ENCODE measurements around the gene ICE1.

Gene ICE1

GRCh38 chr5:5524327-5524726 lies 101.8 kb downstream of the ICE1 start:
- POLR2A ChIA-PET (ENCODE audit: low non-redundant PET), result no interaction called here
- CTCF ChIA-PET, result interaction anchor here (0.7 kb wide), 1 partner anchor 84 kb away, joined by 3 read pairs; no protein-coding TSS in a partner anchor
- H3K27ac ChIP-seq, result no peak overlapping the region
- DNase-seq (ENCODE audit: low spot score), result no peak
- TF ChIP-seq, protein P1, sequence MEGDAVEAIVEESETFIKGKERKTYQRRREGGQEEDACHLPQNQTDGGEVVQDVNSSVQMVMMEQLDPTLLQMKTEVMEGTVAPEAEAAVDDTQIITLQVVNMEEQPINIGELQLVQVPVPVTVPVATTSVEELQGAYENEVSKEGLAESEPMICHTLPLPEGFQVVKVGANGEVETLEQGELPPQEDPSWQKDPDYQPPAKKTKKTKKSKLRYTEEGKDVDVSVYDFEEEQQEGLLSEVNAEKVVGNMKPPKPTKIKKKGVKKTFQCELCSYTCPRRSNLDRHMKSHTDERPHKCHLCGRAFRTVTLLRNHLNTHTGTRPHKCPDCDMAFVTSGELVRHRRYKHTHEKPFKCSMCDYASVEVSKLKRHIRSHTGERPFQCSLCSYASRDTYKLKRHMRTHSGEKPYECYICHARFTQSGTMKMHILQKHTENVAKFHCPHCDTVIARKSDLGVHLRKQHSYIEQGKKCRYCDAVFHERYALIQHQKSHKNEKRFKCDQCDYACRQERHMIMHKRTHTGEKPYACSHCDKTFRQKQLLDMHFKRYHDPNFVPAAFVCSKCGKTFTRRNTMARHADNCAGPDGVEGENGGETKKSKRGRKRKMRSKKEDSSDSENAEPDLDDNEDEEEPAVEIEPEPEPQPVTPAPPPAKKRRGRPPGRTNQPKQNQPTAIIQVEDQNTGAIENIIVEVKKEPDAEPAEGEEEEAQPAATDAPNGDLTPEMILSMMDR (conservative IDR thresholded peaks at IDR 0.05; ENCODE audit: low read depth), result no peak

DNA sequence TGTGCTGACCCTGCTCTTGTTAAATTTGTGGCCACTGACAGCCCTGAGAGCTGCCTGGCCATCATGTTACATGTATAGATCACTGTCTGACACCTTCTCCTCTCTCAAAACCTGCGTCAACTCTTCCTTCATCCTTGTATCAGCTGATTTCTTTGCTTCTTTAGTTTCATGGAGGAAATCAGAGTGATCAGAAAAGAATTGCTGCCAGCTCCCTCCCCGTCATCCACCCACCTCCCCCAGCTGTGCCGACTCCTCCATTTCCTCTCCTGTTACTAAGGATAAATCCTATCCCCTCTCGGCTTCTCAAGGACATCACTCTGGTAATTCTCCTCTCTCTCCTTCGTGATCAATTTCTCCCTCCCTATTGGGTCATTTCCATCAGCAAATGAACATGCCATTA lies 108.9 kb downstream of the ICE1 start:
- ChIA-PET POLR2A (ENCODE audit: low non-redundant PET) (no interaction called here), CTCF (interaction anchor here (0.9 kb wide), 1 partner anchor 34 kb away, joined by 4 read pairs; no protein-coding TSS in a partner anchor)
- TF ChIP-seq, protein P1 (conservative IDR thresholded peaks at IDR 0.05; ENCODE audit: low read depth), result no peak
- no peak overlapping the region for H3K27ac ChIP-seq
- DNase-seq (ENCODE audit: low spot score), result no peak

DNA sequence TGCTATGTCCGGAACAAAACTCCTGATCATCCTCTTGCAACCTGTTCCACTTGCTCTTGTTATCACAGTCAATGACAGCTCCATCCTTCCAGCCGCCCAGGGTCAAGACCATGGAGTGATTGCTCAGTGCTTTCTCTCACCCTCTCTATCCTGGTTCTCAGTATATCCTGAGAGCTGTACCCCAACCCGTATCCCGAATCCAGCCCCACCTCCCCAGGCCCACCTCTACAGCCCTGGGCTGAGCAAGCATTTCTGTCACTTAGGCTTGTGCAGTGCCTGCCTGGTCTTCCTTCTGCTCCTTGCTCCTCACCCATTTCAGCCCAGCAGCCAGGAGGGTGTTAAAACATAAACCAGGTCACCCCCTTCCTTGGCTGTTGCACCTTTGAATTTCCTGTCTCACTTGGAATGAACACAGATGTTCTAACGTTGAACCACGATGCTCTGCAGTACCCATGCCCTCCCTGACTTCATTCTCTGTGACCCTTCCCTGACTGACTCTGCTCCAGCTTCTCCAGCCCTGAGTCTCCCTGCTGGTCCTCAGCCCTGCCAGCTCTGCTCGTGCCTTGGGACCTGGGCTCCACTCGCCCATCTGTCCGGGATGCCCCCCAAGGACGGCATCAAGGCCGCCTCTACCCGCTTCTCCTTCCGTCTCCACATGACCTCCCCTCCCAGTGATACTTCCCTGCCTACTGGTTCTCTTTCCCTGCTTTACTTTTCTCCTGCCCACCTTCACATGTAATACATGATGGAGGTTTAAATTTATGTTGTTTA lies 110.0 kb downstream of the ICE1 start:
- CTCF ChIA-PET, result interaction anchor here (0.9 kb wide), 1 partner anchor 35 kb away, joined by 4 read pairs; no protein-coding TSS in a partner anchor
- no peak overlapping the region for H3K27ac ChIP-seq
- no peak for DNase-seq (ENCODE audit: low spot score)
- TF ChIP-seq, protein P1 (conservative IDR thresholded peaks at IDR 0.05; ENCODE audit: low read depth), result no peak
- POLR2A ChIA-PET (ENCODE audit: low non-redundant PET), result no interaction called here

GRCh38 chr5:5533927-5534326 lies 111.5 kb downstream of the ICE1 start:
- CTCF ChIA-PET, result interaction anchor here (0.6 kb wide), 1 partner anchor 85 kb away, joined by 3 read pairs; no protein-coding TSS in a partner anchor
- TF ChIP-seq, protein P1 (conservative IDR thresholded peaks at IDR 0.05; ENCODE audit: low read depth), result no peak
- no peak overlapping the region for H3K27ac ChIP-seq
- POLR2A ChIA-PET (ENCODE audit: low non-redundant PET), result no interaction called here
- DNase-seq (ENCODE audit: low spot score), result no peak

- TF ChIP-seq, protein P1 (conservative IDR thresholded peaks at IDR 0.05; ENCODE audit: low read depth), result no peak
- ChIA-PET CTCF (interaction anchor here (0.6 to 0.7 kb wide), 2 partner anchors 84 to 1531 kb away, joined by 3 read pairs; no protein-coding TSS in a partner anchor), POLR2A (ENCODE audit: low non-redundant PET) (no interaction called here)
- no peak overlapping the region for H3K27ac ChIP-seq
- DNase-seq (ENCODE audit: low spot score), result no peak
These were observed 111.9 kb downstream of the ICE1 start for GRCh38 chr5:5534333-5534732.

GRCh38 chr5:5536871-5537270 lies 114.4 kb downstream of the ICE1 start:
- no peak overlapping the region for H3K27ac ChIP-seq
- no peak for DNase-seq (ENCODE audit: low spot score)
- TF ChIP-seq, protein P1 (conservative IDR thresholded peaks at IDR 0.05; ENCODE audit: low read depth), result no peak
- ChIA-PET CTCF (no interaction called here), POLR2A (ENCODE audit: low non-redundant PET) (no interaction called here)
